C4-2B (cell line): ENCODE measurements around the gene FOXK2.
A peak's percentile ranks its signal among the peaks of the same experiment; 100 is the strongest.
"Not testable (repeated sequence)": the region's sequence is repeated elsewhere in the genome, so short reads cannot be mapped to it uniquely, and the experiment has no call there.

Experiments used
- H3K27ac ChIP-seq: fragments of 450-650 bp; 2 replicates; pipeline ENCODE4 v1.5.1; 2017
- CTCF ChIP-seq: fragments of 450-650 bp; conservative IDR thresholded peaks from 2 replicates; pipeline ENCODE4 v1.5.1; 2017; ENCODE audit warnings: mild to moderate bottlenecking
- ZFX ChIP-seq: fragments of 450-650 bp; IDR thresholded peaks from 2 replicates; pipeline ENCODE4 v1.6.1; 2017

FOXK2 gene

DNA sequence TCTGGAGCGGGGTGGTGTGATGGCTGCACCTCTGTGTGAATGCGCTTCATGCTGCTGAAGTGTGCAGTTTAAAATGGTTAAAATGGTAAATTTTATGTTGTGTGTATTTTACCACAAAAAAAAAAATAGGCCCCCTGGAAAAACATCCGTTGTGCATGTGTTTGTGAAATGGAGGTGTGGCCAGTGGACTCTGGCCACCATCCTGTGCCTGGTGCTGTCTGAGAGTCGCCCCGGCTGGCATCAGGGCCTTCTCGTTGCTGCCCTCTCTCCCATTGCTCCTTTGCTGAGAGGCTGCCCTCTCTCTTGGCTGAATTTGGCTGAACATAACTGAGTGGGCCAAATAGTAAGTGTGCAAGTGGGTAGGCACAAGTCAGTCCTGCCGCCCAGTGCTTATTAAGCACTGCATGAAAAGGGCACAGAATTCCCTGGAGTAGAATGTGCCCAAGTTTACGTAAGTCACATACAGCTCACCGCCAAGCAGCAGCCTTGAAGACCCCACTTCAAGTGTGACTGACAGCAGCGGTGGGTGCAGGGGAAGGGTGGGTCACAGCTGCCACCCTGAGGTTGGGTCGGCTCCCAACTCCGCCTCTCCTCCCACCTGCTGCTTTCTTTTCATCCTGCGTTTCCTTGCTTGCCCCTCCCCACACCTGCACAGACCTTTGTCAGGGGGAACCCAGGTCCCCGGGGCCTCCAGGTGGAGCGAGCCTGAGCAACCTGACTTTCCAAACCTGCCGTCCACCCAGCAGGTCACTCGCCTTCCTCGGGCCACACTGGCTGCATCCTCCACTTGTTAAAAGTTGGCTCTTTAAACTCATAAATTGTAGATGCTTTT is 46.8 kb downstream of the FOXK2 start:
- H3K27ac ChIP-seq: no peak overlapping the region
- TF ChIP-seq CTCF (no peak), ZFX (no peak)

DNA sequence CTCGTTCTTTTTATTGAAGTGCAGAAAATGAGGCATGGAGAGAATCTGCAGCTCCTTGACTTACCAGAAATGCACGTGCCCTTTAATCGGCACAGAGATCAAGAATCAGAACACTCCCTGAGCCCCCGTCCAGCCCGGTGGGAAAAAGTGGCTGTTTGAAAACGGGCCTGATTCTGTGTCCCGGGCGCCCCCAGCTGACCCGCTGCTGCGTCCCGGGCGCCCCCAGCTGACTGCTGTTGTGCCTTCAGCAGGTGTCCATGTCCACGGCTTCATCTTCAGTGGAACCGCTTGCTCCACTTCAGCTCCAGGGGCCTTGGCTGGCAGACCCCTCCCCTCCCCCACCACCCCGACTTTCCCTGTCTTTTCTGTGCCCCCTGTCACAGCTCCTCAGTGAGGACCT is 47.8 kb downstream of the FOXK2 start:
- no peak for TF ChIP-seq CTCF
- TF ChIP-seq ZFX: no peak
- no peak overlapping the region for H3K27ac ChIP-seq

GRCh38 chr17:82568997-82569393 is 49.5 kb downstream of the FOXK2 start:
- H3K27ac ChIP-seq: peak overlapping the region; percentile 6; the same call in 1 of the 2 replicates
- TF ChIP-seq CTCF: no peak

GRCh38 chr17:82569621-82570020 is 50.1 kb downstream of the FOXK2 start:
- TF ChIP-seq CTCF: no peak
- TF ChIP-seq ZFX: no peak
- H3K27ac ChIP-seq: no peak overlapping the region; the same call in 1 of the 2 replicates

DNA sequence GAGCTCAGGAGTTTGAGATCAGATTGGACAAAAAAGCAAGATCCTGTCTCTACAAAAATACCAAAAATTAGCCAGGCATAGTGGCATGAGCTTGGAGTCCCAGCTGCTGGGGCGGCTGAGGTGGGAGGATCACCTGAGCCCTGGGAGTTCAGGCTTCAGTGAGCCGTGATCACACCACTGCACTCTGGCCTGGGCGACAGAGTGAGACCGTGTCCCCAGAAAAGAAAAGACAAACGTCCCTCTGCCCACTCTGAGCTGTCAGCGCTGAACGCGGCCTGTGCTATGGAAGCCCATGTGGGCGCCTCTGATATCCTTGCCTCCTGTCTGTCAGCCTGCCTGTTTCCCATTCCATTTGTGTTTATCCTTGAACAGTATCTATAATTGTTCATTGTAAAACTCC is 50.7 kb downstream of the FOXK2 start:
- no peak overlapping the region; the same call in 1 of the 2 replicates for H3K27ac ChIP-seq
- TF ChIP-seq ZFX (no peak), CTCF (no peak)

- H3K27ac ChIP-seq: no peak overlapping the region
- no peak for TF ChIP-seq CTCF
- no peak for TF ChIP-seq ZFX
Measured at GRCh38 chr17:82571855-82572254, 52.3 kb downstream of the FOXK2 start.

DNA sequence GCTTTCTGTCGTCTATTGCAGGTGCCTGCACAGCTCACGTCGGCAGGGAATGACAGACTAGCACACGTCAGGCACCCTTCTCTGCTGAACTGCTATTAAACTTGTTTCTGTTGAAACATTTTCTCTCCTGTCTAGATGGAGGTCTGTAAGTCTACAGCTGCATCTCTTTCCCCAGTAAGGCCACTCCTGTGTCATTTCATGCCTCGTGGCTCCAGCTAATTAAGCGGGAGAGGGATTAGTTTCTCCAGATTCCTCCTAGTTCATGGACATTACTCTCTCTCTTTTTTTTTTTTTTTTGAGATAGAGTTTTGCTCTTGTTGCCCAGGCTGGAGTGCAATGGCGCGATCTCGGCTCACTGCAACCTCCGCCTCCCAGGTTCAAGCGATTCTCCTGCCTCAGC is 54.5 kb downstream of the FOXK2 start:
- TF ChIP-seq CTCF (no peak), ZFX (no peak)
- no peak overlapping the region for H3K27ac ChIP-seq

GRCh38 chr17:82575581-82576221 is 56.2 kb downstream of the FOXK2 start:
- not testable (repeated sequence) for H3K27ac ChIP-seq
